Keratinocyte (primary cell): ENCODE results near the gene HEYL. TPM values are rescaled to one million over a fixed set of nuclear protein-coding genes. Genes with fewer than 3 reads are reported as not detected.

Experiments
- DNase-seq: peaks from one replicate; pipeline ENCODE4 v3.0.0-alpha.2; 2011; ENCODE audit warnings: low read depth, missing footprints, low spot score
- FAIRE-seq: peaks from 2 replicates; lab custom pipeline; 2011; peaks lifted over from hg19 to GRCh38; lab: Jason Lieb, UNC
- H2AFZ ChIP-seq: 2 replicates; pipeline ENCODE4 v1.6.0; 2012; ENCODE audit warnings: low read length, control low read depth, inconsistent platforms; ENCODE audit not compliant: control insufficient read depth
- H3K27ac ChIP-seq: 2 replicates; pipeline ENCODE4 v1.5.1; 2011; ENCODE audit warnings: low read length; ENCODE audit not compliant: control insufficient read depth, insufficient read depth
- H3K27me3 ChIP-seq: 3 replicates; pipeline ENCODE4 v1.6.0; 2011; ENCODE audit warnings: low read length; ENCODE audit not compliant: control insufficient read depth, insufficient read depth; ENCODE audit errors: extremely low read depth
- H3K36me3 ChIP-seq, 2 experiments: 2 replicates in 1 of 2; 3 replicates in 1 of 2; pipeline ENCODE4 v1.5.1; 2011; ENCODE audit warnings: low read length in 2 of 2, mild to moderate bottlenecking in 1 of 2; ENCODE audit not compliant: control insufficient read depth in 2 of 2, insufficient read depth in 2 of 2; ENCODE audit errors: extremely low read depth in 1 of 2
- H3K4me1 ChIP-seq: 3 replicates; pipeline ENCODE4 v1.5.1; 2011; ENCODE audit warnings: low read length; ENCODE audit not compliant: control insufficient read depth, insufficient read depth; ENCODE audit errors: extremely low read depth
- H3K4me2 ChIP-seq: 3 replicates; pipeline ENCODE4 v1.6.0; 2011; ENCODE audit warnings: low read depth, low read length; ENCODE audit not compliant: control insufficient read depth, insufficient read depth; ENCODE audit errors: extremely low read depth
- H3K4me3 ChIP-seq, 3 experiments: fragments of 200-600 bp in 1 of 3; sonication (generic) in 1 of 3; 2 replicates in 2 of 3; 3 replicates in 1 of 3; pipeline ENCODE4 v1.5.1; 2011 to 2016; ENCODE audit warnings: low read length in 3 of 3, mild to moderate bottlenecking in 3 of 3, control low read depth in 2 of 3, inconsistent platforms in 1 of 3, low read depth in 1 of 3, mixed read lengths in 1 of 3, mixed run types in 1 of 3, moderate library complexity in 1 of 3; ENCODE audit not compliant: control insufficient read depth in 2 of 3, insufficient read depth in 2 of 3; ENCODE audit errors: extremely low read depth in 1 of 3
- H3K79me2 ChIP-seq: 2 replicates; pipeline ENCODE4 v1.6.0; 2012; ENCODE audit warnings: low read length; ENCODE audit not compliant: control insufficient read depth, insufficient read depth
- H3K9ac ChIP-seq: 3 replicates; pipeline ENCODE4 v1.6.0; 2011; ENCODE audit warnings: low read length; ENCODE audit not compliant: control insufficient read depth, insufficient read depth; ENCODE audit errors: extremely low read depth
- H3K9me1 ChIP-seq: 3 replicates; pipeline ENCODE4 v1.6.0; 2011; ENCODE audit warnings: low read length; ENCODE audit not compliant: control insufficient read depth, insufficient read depth; ENCODE audit errors: extremely low read depth
- H3K9me3 ChIP-seq: 2 replicates; pipeline ENCODE4 v1.5.1; 2012; ENCODE audit warnings: low read depth, low read length; ENCODE audit not compliant: control insufficient read depth
- H4K20me1 ChIP-seq: 3 replicates; pipeline ENCODE4 v1.6.0; 2011; ENCODE audit warnings: low read length; ENCODE audit not compliant: control insufficient read depth, insufficient read depth; ENCODE audit errors: extremely low read depth
- CTCF ChIP-seq, 3 experiments: IDR thresholded peaks in 1 of 3; conservative IDR thresholded peaks in 1 of 3; optimal IDR thresholded peaks in 1 of 3; 2 replicates in 2 of 3; 3 replicates in 1 of 3; pipeline versions ENCODE3 to v1.5.1; 2011; ENCODE audit warnings: low read length in 3 of 3, mild to moderate bottlenecking in 3 of 3, moderate library complexity in 2 of 3, control low read depth in 1 of 3, inconsistent platforms in 1 of 3; ENCODE audit not compliant: insufficient read depth in 2 of 3; ENCODE audit errors: extremely low read depth in 1 of 3
- EZH2 ChIP-seq: IDR thresholded peaks from one replicate; pipeline ENCODE4 v1.6.1; 2012; ENCODE audit warnings: inconsistent platforms, mild to moderate bottlenecking, low read length, moderate library complexity
- dilution Hi-C: fragments of 300-500 bp; cut with MboI; formaldehyde crosslinking; loops from one replicate; pipeline ENCODE4 v1.7.0; 2020; ENCODE audit warnings: low sequenced_read_pairs; ENCODE audit not compliant: extremely low pct_ligation_motif_present
- polyA plus RNA-seq, 5 experiments: library from polyadenylated mRNA; depleted of rRNA in 3 of 5; stranded (reverse) in 3 of 5; stranded (forward) in 1 of 5; unstranded in 1 of 5; fragments of >200 nt; gene quantifications; 1 replicate in 1 of 5; 2 replicates in 3 of 5; 3 replicates in 1 of 5; pipeline versions ENCODE4 v1.2.1 to v1.2.3, GENCODE V29; 2011 to 2012; ENCODE audit warnings: missing spikeins in 2 of 5, low read depth in 1 of 5, low replicate concordance in 1 of 5

HEYL gene
- polyA plus RNA-seq, 1 donor (not counting 4 experiments of a cell fraction or from before 2014, with no cell fraction given) = not detected

GRCh38 chr1:39668894-39669293, 29.5 kb upstream of the HEYL start:
- no peak overlapping the region for H3K4me2 ChIP-seq
- no peak overlapping the region for H3K27ac ChIP-seq
- no peak overlapping the region for H2AFZ ChIP-seq
- dilution Hi-C loops = no loop called here
- TF ChIP-seq EZH2 = no peak
- FAIRE-seq (no peak), DNase-seq (no peak)
- no peak overlapping the region for H3K9ac ChIP-seq
- H3K4me3 ChIP-seq = no peak overlapping the region
- no peaks in the 10 kb centered on the region for H3K9me1 ChIP-seq
- H3K4me1 ChIP-seq = no peaks in the 10 kb centered on the region
- no peaks in the 10 kb centered on the region for H3K36me3 ChIP-seq
- no peaks in the 10 kb centered on the region for H3K79me2 ChIP-seq
- no peaks in the 10 kb centered on the region for H3K9me3 ChIP-seq
- H4K20me1 ChIP-seq = no peaks in the 10 kb centered on the region
- peaks cover 56% of the 10 kb centered on the region for H3K27me3 ChIP-seq

- Histone ChIP-seq H3K36me3 (no peaks in the 10 kb centered on the region), H3K4me3 (no peak overlapping the region), H4K20me1 (no peaks in the 10 kb centered on the region), H3K4me1 (no peaks in the 10 kb centered on the region), H3K27me3 (peaks cover 49% of the 10 kb centered on the region), H3K9ac (no peak overlapping the region), H3K9me3 (no peaks in the 10 kb centered on the region), H3K79me2 (no peaks in the 10 kb centered on the region), H3K27ac (no peak overlapping the region), H3K9me1 (no peaks in the 10 kb centered on the region), H2AFZ (no peak overlapping the region), H3K4me2 (no peak overlapping the region)
- DNase-seq (no peak), FAIRE-seq (no peak)
- dilution Hi-C loops = no loop called here
- TF ChIP-seq CTCF (optimal IDR thresholded peaks at IDR 0.05 in 1 of 3, IDR thresholded peaks at IDR 0.05 in 1 of 3, conservative IDR thresholded peaks at IDR 0.05 in 1 of 3; ENCODE audit: extremely low read depth in 1 of 3, insufficient read depth in 2 of 3, low read length in 3 of 3) = no peak
- TF ChIP-seq EZH2 = no peak
These were observed 28.7 kb upstream of the HEYL start for GRCh38 chr1:39668111-39668510.

GRCh38 chr1:39666772-39667171, 27.3 kb upstream of the HEYL start:
- Histone ChIP-seq H3K36me3 (no peaks in the 10 kb centered on the region), H3K27me3 (peaks cover 40% of the 10 kb centered on the region), H3K9me1 (no peaks in the 10 kb centered on the region), H3K79me2 (no peaks in the 10 kb centered on the region), H3K9me3 (no peaks in the 10 kb centered on the region), H2AFZ (no peak overlapping the region), H3K4me2 (no peak overlapping the region), H4K20me1 (no peaks in the 10 kb centered on the region), H3K9ac (no peak overlapping the region), H3K4me3 (no peak overlapping the region), H3K4me1 (no peaks in the 10 kb centered on the region), H3K27ac (no peak overlapping the region)
- FAIRE-seq = no peak
- TF ChIP-seq EZH2 = no peak
- no peak for TF ChIP-seq CTCF (optimal IDR thresholded peaks at IDR 0.05 in 1 of 3, IDR thresholded peaks at IDR 0.05 in 1 of 3, conservative IDR thresholded peaks at IDR 0.05 in 1 of 3; ENCODE audit: extremely low read depth in 1 of 3, insufficient read depth in 2 of 3, low read length in 3 of 3)
- dilution Hi-C loops = no loop called here
- DNase-seq = no peak
